Left lung (tissue), 10 donors: Measurements from ENCODE around the gene KIF9. TPM values are rescaled to one million over a fixed set of nuclear protein-coding genes. Genes with fewer than 3 reads are reported as not detected.
"Not testable (repeated sequence)": the region's sequence is repeated elsewhere in the genome, so short reads cannot be mapped to it uniquely, and the experiment has no call there.

ENCODE experiments used
- ATAC-seq: fragments of 200-7000 bp; cut with Tn5 transposase; one replicate; pipeline ENCODE4 v1.9.1; 2020; ENCODE audit warnings: moderate library complexity
- DNase-seq, 4 donors: peaks; one replicate each; pipeline ENCODE4 v3.0.0-alpha.2; 2013 to 2020
- H3K27ac ChIP-seq, 2 donors: fragments of 200-600 bp; sonication (generic) in 1 of 2; one replicate each; pipeline versions ENCODE4 v1.5.0 to v1.8.0; 2020 to 2021
- H3K27me3 ChIP-seq, 2 donors: fragments of 200-600 bp; sonication (generic) in 1 of 2; one replicate each; pipeline versions ENCODE4 v1.5.0 to v1.8.0; 2020 to 2021
- H3K36me3 ChIP-seq, 2 donors: fragments of 200-600 bp; sonication (generic) in 1 of 2; one replicate each; pipeline versions ENCODE4 v1.5.0 to v1.8.0; 2020 to 2021
- H3K4me1 ChIP-seq, 2 donors: fragments of 200-600 bp; one replicate each; pipeline ENCODE4 v1.8.0; 2021
- H3K4me3 ChIP-seq, 2 donors: fragments of 200-600 bp; sonication (generic) in 1 of 2; one replicate each; pipeline versions ENCODE4 v1.5.0 to v1.8.0; 2020 to 2021; ENCODE audit warnings: mild to moderate bottlenecking in 1 of 2
- H3K9me3 ChIP-seq, 2 donors: fragments of 200-600 bp; sonication (generic) in 1 of 2; one replicate each; pipeline versions ENCODE4 v1.5.0 to v1.8.0; 2020 to 2021
- intact Hi-C, 2 donors: fragments of 100-400 bp; cut with DNase I; formaldehyde crosslinking; loops; one replicate each; pipeline versions ENCODE4 v1.11.2 to v1.14.2; 2022
- polyA plus RNA-seq, 6 donors: library from polyadenylated mRNA; unstranded; fragments of 120-200 nt; gene quantifications; one replicate each; pipeline ENCODE4 v1.2.1, GENCODE V29; 2013; ENCODE audit not compliant: insufficient read length in 6 of 6
- total RNA-seq, 2 donors: library from RNA; stranded (reverse); fragmentation: NEBNext Ultra II Directional; extraction: Animal tissue kit (Norgen Biotek cat#: 25700); gene quantifications; one replicate each; pipeline ENCODE4 v1.2.1, GENCODE V29; 2021
- TF ChIP-seq, protein P1 (sequence below), 2 donors: fragments of 200-600 bp; sonication (generic) in 1 of 2; IDR thresholded peaks; one replicate each; pipeline versions ENCODE4 v1.5.0 to v1.8.0; 2021; ENCODE audit warnings: antibody characterized with exemption in 2 of 2
- donor health status: DM: no; HTN: yes; CAD: no.
- donor health status: DM: no; HTN: no; CAD: no.

KIF9 gene
- total and polyA plus RNA-seq, 8 donors: 8.4 to 19.0 (median 14.4) TPM

DNA sequence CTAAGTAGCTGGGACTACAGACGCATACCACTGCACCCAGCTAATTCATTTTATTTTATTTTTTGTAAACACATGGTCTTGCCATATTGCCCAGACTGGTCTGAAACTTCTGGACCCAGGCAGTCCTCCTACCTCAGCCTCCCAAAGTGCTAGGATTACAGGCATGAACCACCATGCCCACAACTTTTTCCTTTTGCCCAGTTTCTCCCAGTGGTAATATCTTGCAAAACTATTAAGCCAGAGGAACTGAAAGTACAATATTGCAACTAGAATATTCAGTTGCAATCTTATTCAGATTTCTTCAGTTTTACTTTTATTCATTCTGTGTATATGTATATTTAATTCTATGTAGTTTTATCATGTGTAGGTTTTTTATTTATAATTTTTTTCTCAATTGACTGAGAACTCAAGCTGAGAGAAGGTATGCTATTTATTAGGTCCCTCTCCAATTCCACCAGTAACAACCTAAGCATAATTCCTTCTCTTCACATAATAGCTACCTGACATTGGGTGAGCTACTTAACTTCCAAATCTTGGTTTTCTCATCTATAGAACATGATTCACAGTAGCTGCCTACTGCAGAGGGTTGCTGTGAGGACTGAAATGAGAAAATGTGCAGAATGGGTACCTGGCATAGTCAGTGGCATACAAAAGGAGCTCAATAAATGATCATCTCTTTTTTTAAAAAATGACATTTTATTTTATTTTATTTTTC is 30.9 kb upstream of the KIF9 start:
- no peak overlapping the region for H3K4me3 ChIP-seq
- intact Hi-C loops: no loop called here
- DNase-seq (no peak), ATAC-seq (no peak)
- H3K4me1 ChIP-seq: peaks cover 0 to 32% of the 10 kb centered on the region in 2 donors
- H3K27me3 ChIP-seq: no peaks in the 10 kb centered on the region
- H3K9me3 ChIP-seq: no peaks in the 10 kb centered on the region
- H3K36me3 ChIP-seq: no peaks in the 10 kb centered on the region
- no peak overlapping the region for H3K27ac ChIP-seq
- TF ChIP-seq, protein P1, sequence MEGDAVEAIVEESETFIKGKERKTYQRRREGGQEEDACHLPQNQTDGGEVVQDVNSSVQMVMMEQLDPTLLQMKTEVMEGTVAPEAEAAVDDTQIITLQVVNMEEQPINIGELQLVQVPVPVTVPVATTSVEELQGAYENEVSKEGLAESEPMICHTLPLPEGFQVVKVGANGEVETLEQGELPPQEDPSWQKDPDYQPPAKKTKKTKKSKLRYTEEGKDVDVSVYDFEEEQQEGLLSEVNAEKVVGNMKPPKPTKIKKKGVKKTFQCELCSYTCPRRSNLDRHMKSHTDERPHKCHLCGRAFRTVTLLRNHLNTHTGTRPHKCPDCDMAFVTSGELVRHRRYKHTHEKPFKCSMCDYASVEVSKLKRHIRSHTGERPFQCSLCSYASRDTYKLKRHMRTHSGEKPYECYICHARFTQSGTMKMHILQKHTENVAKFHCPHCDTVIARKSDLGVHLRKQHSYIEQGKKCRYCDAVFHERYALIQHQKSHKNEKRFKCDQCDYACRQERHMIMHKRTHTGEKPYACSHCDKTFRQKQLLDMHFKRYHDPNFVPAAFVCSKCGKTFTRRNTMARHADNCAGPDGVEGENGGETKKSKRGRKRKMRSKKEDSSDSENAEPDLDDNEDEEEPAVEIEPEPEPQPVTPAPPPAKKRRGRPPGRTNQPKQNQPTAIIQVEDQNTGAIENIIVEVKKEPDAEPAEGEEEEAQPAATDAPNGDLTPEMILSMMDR (IDR thresholded peaks at IDR 0.05): no peak

DNA sequence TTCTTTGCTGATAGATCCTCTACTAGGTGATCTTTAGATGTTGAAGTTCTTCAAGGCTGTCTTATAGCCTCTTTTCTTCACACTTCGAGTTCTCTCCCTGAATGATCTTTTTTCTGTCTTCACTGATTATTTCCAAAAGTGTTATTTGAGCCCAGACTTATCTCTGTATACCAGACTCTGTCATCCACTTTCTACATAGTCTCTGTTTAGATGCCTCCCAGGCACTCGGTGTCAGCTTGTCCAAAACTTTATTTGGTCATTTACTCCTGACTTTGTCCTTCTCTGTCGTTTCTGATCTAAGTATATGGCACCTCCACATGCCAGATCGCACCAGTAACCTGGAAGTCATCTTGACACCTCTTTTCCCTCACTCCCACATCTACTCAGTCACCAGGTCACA is 27.8 kb upstream of the KIF9 start:
- no peak overlapping the region for H3K4me3 ChIP-seq
- H3K4me1 ChIP-seq: peaks cover 0 to 23% of the 10 kb centered on the region in 2 donors
- peaks cover 0 to 9% of the 10 kb centered on the region in 2 donors for H3K36me3 ChIP-seq
- H3K9me3 ChIP-seq: no peaks in the 10 kb centered on the region
- intact Hi-C loops: no loop called here
- DNase-seq: no peak
- no peak for ATAC-seq
- H3K27ac ChIP-seq: no peak overlapping the region
- TF ChIP-seq, protein P1 (IDR thresholded peaks at IDR 0.05): no peak
- H3K27me3 ChIP-seq: no peaks in the 10 kb centered on the region

DNA sequence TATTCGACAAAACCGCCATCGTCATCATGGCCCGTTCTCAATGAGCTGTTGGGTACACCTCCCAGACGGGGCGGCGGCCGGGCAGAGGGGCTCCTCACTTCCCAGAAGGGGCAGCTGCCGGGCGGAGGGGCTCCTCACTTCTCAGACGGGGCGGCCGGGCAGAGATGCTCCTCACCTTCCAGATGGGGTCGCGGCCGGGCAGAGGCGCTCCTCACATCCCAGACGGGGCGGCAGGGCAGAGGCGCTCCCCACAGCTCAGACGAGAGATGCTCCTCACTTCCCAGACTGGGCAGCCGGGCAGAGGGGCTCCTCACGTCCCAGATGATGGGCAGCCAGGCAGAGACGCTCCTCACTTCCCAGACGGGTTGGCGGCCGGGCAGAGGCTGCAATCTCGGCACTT is 26.6 kb upstream of the KIF9 start:
- intact Hi-C loops, H3K27me3 ChIP-seq, H3K4me3 ChIP-seq, ATAC-seq, H3K36me3 ChIP-seq, H3K27ac ChIP-seq, H3K9me3 ChIP-seq: not testable (repeated sequence)
- DNase-seq: peak in 1 of 4 donors; percentile 47
- peaks cover 0 to 12% of the 10 kb centered on the region in 2 donors for H3K4me1 ChIP-seq

DNA sequence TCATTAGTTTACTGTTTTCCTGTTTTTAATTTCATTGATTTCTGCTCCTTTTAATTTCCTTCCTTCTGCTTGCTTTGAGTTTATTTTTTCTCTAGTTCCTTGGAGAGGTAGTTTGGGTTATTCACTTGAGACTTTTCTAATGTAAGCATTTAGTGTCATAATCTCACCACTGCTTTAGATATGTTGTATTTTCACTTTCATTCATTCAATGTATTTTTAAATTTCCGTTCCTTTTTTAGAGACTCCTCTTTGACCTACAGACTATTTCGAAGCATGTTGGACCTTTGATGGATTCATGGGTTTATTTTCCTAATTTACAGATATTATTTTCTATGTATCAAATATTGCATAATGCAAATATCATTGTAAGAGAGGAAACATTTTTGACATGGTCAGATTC is 23.4 kb upstream of the KIF9 start:
- no peak overlapping the region for H3K4me3 ChIP-seq
- H3K27ac ChIP-seq: no peak overlapping the region
- H3K9me3 ChIP-seq: no peaks in the 10 kb centered on the region
- TF ChIP-seq, protein P1 (IDR thresholded peaks at IDR 0.05): no peak
- no peaks in the 10 kb centered on the region for H3K4me1 ChIP-seq
- H3K27me3 ChIP-seq: no peaks in the 10 kb centered on the region
- intact Hi-C loops: no loop called here
- DNase-seq: no peak
- H3K36me3 ChIP-seq: peaks cover 0 to 24% of the 10 kb centered on the region in 2 donors
- ATAC-seq: no peak

DNA sequence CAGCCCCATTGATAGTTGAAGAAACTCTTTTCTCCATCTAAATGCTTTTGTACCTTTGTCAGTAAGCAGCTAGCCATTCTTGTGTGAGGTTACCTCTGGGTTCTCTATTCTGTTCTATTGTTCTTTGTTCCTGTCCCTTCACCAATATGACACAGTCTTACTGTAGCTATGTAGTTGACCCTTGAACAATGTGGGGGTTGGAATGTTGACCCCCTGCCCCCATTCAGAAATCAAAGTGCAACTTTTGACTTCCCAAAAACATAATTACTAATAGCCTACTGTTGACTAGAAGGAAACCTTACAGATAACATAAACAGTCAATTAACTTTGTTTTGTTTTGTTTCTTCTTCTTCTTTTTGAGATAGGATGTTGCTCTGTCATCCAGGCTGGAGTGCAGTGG is 18.9 kb upstream of the KIF9 start:
- H3K4me1 ChIP-seq: peaks cover 0 to 24% of the 10 kb centered on the region in 2 donors
- TF ChIP-seq, protein P1 (IDR thresholded peaks at IDR 0.05): no peak
- peaks cover 0 to 22% of the 10 kb centered on the region in 2 donors for H3K36me3 ChIP-seq
- no peak overlapping the region for H3K4me3 ChIP-seq
- intact Hi-C loops: no loop called here
- DNase-seq (no peak), ATAC-seq (no peak)
- no peak overlapping the region for H3K27ac ChIP-seq
- H3K9me3 ChIP-seq: no peaks in the 10 kb centered on the region
- no peaks in the 10 kb centered on the region for H3K27me3 ChIP-seq
